ENCODE data around the gene KIF1A. TPM values are rescaled to one million over a fixed set of nuclear protein-coding genes. Genes with fewer than 3 reads are reported as not detected.

The KIF1A gene
- total RNA-seq, 1 donor from 2014 or later, result 52.2 TPM

GRCh38 chr2:240788482-240788881 lies 31.5 kb downstream of the KIF1A start:
- H3K4me1 Mint-ChIP-seq (ENCODE audit: unreplicated experiment), result no peaks in the 10 kb centered on the region
- no peak overlapping the region for H3K27ac Mint-ChIP-seq (ENCODE audit: unreplicated experiment)
- no peak for TF ChIP-seq CTCF (IDR thresholded peaks at IDR 0.05; ENCODE audit: unreplicated experiment)
- no peak overlapping the region for H3K4me3 Mint-ChIP-seq (ENCODE audit: unreplicated experiment)
- no peak for DNase-seq (ENCODE audit: low spot score)
- H3K27me3 Mint-ChIP-seq (ENCODE audit: unreplicated experiment), result peaks cover 7% of the 10 kb centered on the region
- H3K9me3 Mint-ChIP-seq (ENCODE audit: unreplicated experiment), result no peaks in the 10 kb centered on the region
- peaks cover 4% of the 10 kb centered on the region for H3K36me3 Mint-ChIP-seq (ENCODE audit: low read depth, unreplicated experiment)

DNA sequence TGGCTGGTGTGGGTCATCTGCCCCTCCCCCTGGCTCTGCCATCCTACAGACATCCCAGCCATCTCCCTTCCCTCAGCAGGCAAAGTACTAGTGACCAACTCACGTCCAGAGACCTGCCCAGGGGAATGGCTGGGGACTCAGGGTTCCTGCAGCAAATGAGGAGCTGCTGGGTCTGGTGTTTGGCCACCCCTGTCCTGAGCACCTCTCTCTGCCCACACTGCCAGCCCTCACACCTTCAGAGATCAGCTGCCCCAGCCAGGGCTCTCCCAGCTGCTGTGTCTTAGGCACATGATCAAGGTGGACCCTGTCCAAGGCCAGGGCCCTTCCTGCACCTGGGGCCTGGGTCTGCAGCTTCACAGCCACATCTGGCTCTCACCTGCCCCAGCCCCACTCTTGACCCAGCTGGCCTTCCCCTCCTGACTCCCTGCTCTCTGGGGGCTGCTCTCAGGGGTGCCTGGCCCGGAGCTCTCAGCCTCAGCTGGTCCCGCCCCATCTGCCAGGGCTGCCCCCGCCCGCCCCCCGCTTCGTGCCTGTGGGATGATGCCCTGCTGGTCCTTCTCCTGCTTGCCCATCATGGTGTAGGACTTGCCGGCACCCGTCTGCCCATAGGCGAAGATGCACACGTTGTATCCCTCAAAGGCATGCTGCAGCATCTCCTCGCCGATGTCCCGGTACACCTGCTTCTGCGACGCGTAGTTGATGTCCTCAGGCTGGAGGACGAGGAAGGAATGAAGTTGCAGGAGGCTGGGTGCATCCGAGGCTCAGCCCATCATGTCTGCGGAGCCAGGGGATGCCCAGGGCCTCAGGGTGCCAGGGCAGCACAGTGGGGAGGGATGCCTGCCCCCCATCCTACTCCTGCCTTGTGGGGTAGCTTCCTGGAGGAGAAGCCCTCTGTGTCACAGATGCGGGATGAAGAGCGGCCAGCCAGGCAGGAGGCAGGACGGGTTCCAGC lies 32.2 kb downstream of the KIF1A start:
- no peak for TF ChIP-seq CTCF (IDR thresholded peaks at IDR 0.05; ENCODE audit: unreplicated experiment)
- H3K4me3 Mint-ChIP-seq (ENCODE audit: unreplicated experiment), result no peak overlapping the region
- H3K27ac Mint-ChIP-seq (ENCODE audit: unreplicated experiment), result no peak overlapping the region
- H3K4me1 Mint-ChIP-seq (ENCODE audit: unreplicated experiment), result no peaks in the 10 kb centered on the region
- H3K27me3 Mint-ChIP-seq (ENCODE audit: unreplicated experiment), result peaks cover 7% of the 10 kb centered on the region
- H3K9me3 Mint-ChIP-seq (ENCODE audit: unreplicated experiment), result no peaks in the 10 kb centered on the region
- DNase-seq (ENCODE audit: low spot score), result no peak
- peaks cover 4% of the 10 kb centered on the region for H3K36me3 Mint-ChIP-seq (ENCODE audit: low read depth, unreplicated experiment)

- no peak overlapping the region for H3K27ac Mint-ChIP-seq (ENCODE audit: unreplicated experiment)
- TF ChIP-seq CTCF (IDR thresholded peaks at IDR 0.05; ENCODE audit: unreplicated experiment), result no peak
- peaks cover 7% of the 10 kb centered on the region for H3K27me3 Mint-ChIP-seq (ENCODE audit: unreplicated experiment)
- no peaks in the 10 kb centered on the region for H3K9me3 Mint-ChIP-seq (ENCODE audit: unreplicated experiment)
- DNase-seq (ENCODE audit: low spot score), result no peak
- peaks cover 4% of the 10 kb centered on the region for H3K36me3 Mint-ChIP-seq (ENCODE audit: low read depth, unreplicated experiment)
- no peaks in the 10 kb centered on the region for H3K4me1 Mint-ChIP-seq (ENCODE audit: unreplicated experiment)
- H3K4me3 Mint-ChIP-seq (ENCODE audit: unreplicated experiment), result no peak overlapping the region
These were observed 33.1 kb downstream of the KIF1A start for GRCh38 chr2:240786871-240787311.

DNA sequence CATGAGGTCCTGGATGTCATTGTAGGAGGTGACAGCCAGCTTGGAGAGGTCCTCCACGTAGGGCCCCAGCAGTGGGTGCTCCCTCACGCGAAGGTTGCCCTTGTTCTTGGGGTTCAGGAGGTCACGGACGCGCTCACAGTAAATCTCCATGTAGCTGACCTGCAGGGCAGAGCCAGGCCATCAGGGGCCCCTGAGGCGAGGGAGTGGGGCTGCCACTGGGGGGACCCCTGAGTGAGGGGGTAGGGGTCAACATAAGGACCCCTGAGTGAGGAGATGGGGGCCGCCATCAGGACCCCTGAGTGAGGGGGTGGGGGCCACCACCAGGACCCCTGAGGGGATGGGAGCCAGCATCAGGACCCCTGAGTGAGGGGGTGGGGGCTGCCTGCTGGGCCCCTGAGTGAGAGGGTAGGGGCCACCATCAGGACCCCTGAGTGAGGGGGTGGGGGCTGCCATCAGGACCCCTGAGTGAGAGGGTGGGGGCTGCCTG lies 33.6 kb downstream of the KIF1A start:
- no peak for TF ChIP-seq CTCF (IDR thresholded peaks at IDR 0.05; ENCODE audit: unreplicated experiment)
- Mint-ChIP-seq H3K36me3 (ENCODE audit: low read depth, unreplicated experiment) (peaks cover 4% of the 10 kb centered on the region), H3K4me3 (ENCODE audit: unreplicated experiment) (no peak overlapping the region), H3K9me3 (ENCODE audit: unreplicated experiment) (no peaks in the 10 kb centered on the region), H3K27ac (ENCODE audit: unreplicated experiment) (no peak overlapping the region), H3K4me1 (ENCODE audit: unreplicated experiment) (no peaks in the 10 kb centered on the region), H3K27me3 (ENCODE audit: unreplicated experiment) (peaks cover 7% of the 10 kb centered on the region)
- no peak for DNase-seq (ENCODE audit: low spot score)

Data from endothelial cell (in vitro differentiated cells).